ENCODE data around the gene MGLL.

- no peak for TF ChIP-seq CTCF (IDR thresholded peaks at IDR 0.05; ENCODE audit: low read length)
- no peak for TF ChIP-seq EZH2 (IDR thresholded peaks at IDR 0.05; ENCODE audit: borderline replicate concordance, low read length)
Measured at GRCh38 chr3:127663151-127663550, 159.2 kb downstream of the MGLL start.

All from OCI-LY1 (cell line).